ENCODE results near the gene PFDN1. TPM values are rescaled to one million over a fixed set of nuclear protein-coding genes. Genes with fewer than 3 reads are reported as not detected.

Gene PFDN1
- total and polyA plus RNA-seq, 2 experiments from 2014 or later = 119 to 256 TPM

GRCh38 chr5:140349244-140349643, 46.3 kb upstream of the PFDN1 start (continued):
- no peak for TF ChIP-seq POLR2AphosphoS5 (IDR thresholded peaks at IDR 0.05; ENCODE audit: low read depth)
- no peak for TF ChIP-seq REST (IDR thresholded peaks at IDR 0.05; ENCODE audit: unreplicated experiment)
- no peak for TF ChIP-seq EZH2 (IDR thresholded peaks at IDR 0.05; ENCODE audit: low read depth, unreplicated experiment)
- no peak for TF ChIP-seq ZNF331 (CRISPR knock-in tag; IDR thresholded peaks at IDR 0.05; ENCODE audit: low read depth)
- no peak for TF ChIP-seq CREB1 (CRISPR knock-in tag; IDR thresholded peaks at IDR 0.05; ENCODE audit: low read depth)
- no peak for TF ChIP-seq EZH2phosphoT487 (IDR thresholded peaks at IDR 0.05; ENCODE audit: unreplicated experiment)
- TF ChIP-seq ETS1 (IDR thresholded peaks at IDR 0.05) = no peak
- TF ChIP-seq ZNF114 (CRISPR knock-in tag; IDR thresholded peaks at IDR 0.05) = no peak
- TF ChIP-seq CTCF (conservative IDR thresholded peaks at IDR 0.05; ENCODE audit: low read depth in 2 of 2) = no peak

- Histone ChIP-seq H4K20me1 (replicated peaks; ENCODE audit: insufficient read depth) (no peaks in the 10 kb centered on the region; the same call in 1 of the 2 replicates), H3K4me3 (no peak overlapping the region), H2AFZ (no peak overlapping the region), H3K9me2 (ENCODE audit: insufficient read depth) (no peaks in the 10 kb centered on the region), H3F3A (replicated peaks; ENCODE audit: low read depth) (peaks cover 7% of the 10 kb centered on the region; the same call in 1 of the 2 replicates), H3K27ac (ENCODE audit: low read depth) (no peak overlapping the region), H3K36me3 (ENCODE audit: insufficient read depth) (no peaks in the 10 kb centered on the region), H3K4me2 (no peak overlapping the region), H3K4me1 (ENCODE audit: insufficient read depth) (peaks cover 14% of the 10 kb centered on the region), H3K79me2 (replicated peaks; ENCODE audit: insufficient read depth) (no peaks in the 10 kb centered on the region), H3K27me3 (ENCODE audit: insufficient read depth) (peaks cover 15% of the 10 kb centered on the region)
- H3K4me1 Mint-ChIP-seq = peaks cover 20% of the 10 kb centered on the region
- H3K36me3 Mint-ChIP-seq (ENCODE audit: low read depth) = peaks cover 3% of the 10 kb centered on the region; the same call in 1 of the 3 replicates
- H3K27me3 Mint-ChIP-seq (ENCODE audit: insufficient read depth, low read depth, poor library complexity) = peaks cover 14% of the 10 kb centered on the region
- DNase-seq (ENCODE audit: low spot score) = no peak
- ATAC-seq = no peak
- no peak overlapping the region for H3K4me3 Mint-ChIP-seq
- no peaks in the 10 kb centered on the region for H3K9me3 Mint-ChIP-seq
- H3K27ac Mint-ChIP-seq = no peak overlapping the region
- TF ChIP-seq EZH2 (IDR thresholded peaks at IDR 0.05; ENCODE audit: low read depth, unreplicated experiment) (no peak), CREB1 (CRISPR knock-in tag; IDR thresholded peaks at IDR 0.05; ENCODE audit: low read depth) (no peak), NANOG (IDR thresholded peaks at IDR 0.05; ENCODE audit: borderline replicate concordance) (no peak), CTCF (conservative IDR thresholded peaks at IDR 0.05; ENCODE audit: low read depth in 2 of 2) (no peak), POLR2AphosphoS5 (IDR thresholded peaks at IDR 0.05; ENCODE audit: low read depth) (no peak)
Measured at GRCh38 chr5:140348104-140348503, 45.2 kb upstream of the PFDN1 start.

Measured in GM23338 (cell line).